SK-N-SH (cell line): Measurements from ENCODE around the gene TBCC. TPM values are rescaled to one million over a fixed set of nuclear protein-coding genes. Genes with fewer than 3 reads are reported as not detected.

Experiments used
- CTCF ChIA-PET: fragments of 300-600, 350-600 bp; formaldehyde crosslinking; extraction: SDS; loops from one replicate; lab custom pipeline; 2021; lab: Yijun Ruan, JAX
- POLR2A ChIA-PET: fragments of 350-600 bp; sonication (Branson Sonifier 250); formaldehyde crosslinking; extraction: SDS; loops from one replicate; lab custom pipeline; 2020; ENCODE audit warnings: antibody characterized with exemption, inconsistent platforms; lab: Yijun Ruan, JAX
- DNase-seq: peaks from one replicate; pipeline ENCODE4 v3.0.0; 2012
- H2AFZ ChIP-seq: fragments of 200-600 bp; sonication (generic); 2 replicates; pipeline ENCODE4 v1.8.1; 2016; ENCODE audit warnings: antibody characterized with exemption, mild to moderate bottlenecking, low read depth
- H3F3A ChIP-seq: fragments of 200-600 bp; sonication (generic); replicated peaks from 2 replicates; pipeline ENCODE3; 2016; ENCODE audit warnings: antibody characterized with exemption, mild to moderate bottlenecking; ENCODE audit not compliant: insufficient read depth
- H3K27ac ChIP-seq, 2 experiments: fragments of 200-500 bp in 1 of 2; fragments of 200-600 bp in 1 of 2; sonication (Bioruptor generic) in 1 of 2; sonication (generic), shearing (Covaris generic) in 1 of 2; 2 replicates each; pipeline versions ENCODE4 v1.5.1 to v1.6.1; 2014 to 2016; ENCODE audit warnings: low read depth in 2 of 2, inconsistent platforms in 1 of 2, low read length in 1 of 2, mild to moderate bottlenecking in 1 of 2, mixed read lengths in 1 of 2
- H3K27me3 ChIP-seq: fragments of 200-600 bp; sonication (generic), shearing (Covaris generic); 2 replicates; pipeline ENCODE4 v1.6.1; 2016; ENCODE audit warnings: mixed run types; ENCODE audit not compliant: insufficient read depth
- H3K36me3 ChIP-seq, 2 experiments: fragments of 200-500 bp in 1 of 2; fragments of 200-600 bp in 1 of 2; sonication (Bioruptor generic) in 1 of 2; sonication (generic) in 1 of 2; replicated peaks in 1 of 2; 2 replicates each; pipeline versions ENCODE3 to v1.5.1; 2014 to 2016; ENCODE audit warnings: low read length in 1 of 2, mild to moderate bottlenecking in 1 of 2; ENCODE audit not compliant: insufficient read depth in 2 of 2, control insufficient read depth in 1 of 2
- H3K4me1 ChIP-seq, 2 experiments: fragments of 200-500 bp in 1 of 2; fragments of 200-600 bp in 1 of 2; sonication (Bioruptor generic) in 1 of 2; sonication (generic), shearing (Covaris generic) in 1 of 2; 2 replicates each; pipeline versions ENCODE4 v1.5.1 to v1.6.1; 2014 to 2016; ENCODE audit warnings: low read depth in 1 of 2, low read length in 1 of 2, mixed run types in 1 of 2; ENCODE audit not compliant: insufficient read depth in 2 of 2, control insufficient read depth in 1 of 2
- H3K4me2 ChIP-seq: fragments of 200-600 bp; sonication (generic), shearing (Covaris generic); 2 replicates; pipeline ENCODE4 v1.6.1; 2017; ENCODE audit warnings: mixed run types
- H3K4me3 ChIP-seq, 2 experiments: fragments of 200-500 bp in 1 of 2; fragments of 200-600 bp in 1 of 2; sonication (Bioruptor generic) in 1 of 2; sonication (generic), shearing (Covaris generic) in 1 of 2; 2 replicates each; pipeline versions ENCODE4 v1.5.1 to v1.8.1; 2014 to 2016; ENCODE audit warnings: low read depth in 2 of 2, inconsistent platforms in 1 of 2, low read length in 1 of 2, mild to moderate bottlenecking in 1 of 2, mixed read lengths in 1 of 2, moderate library complexity in 1 of 2
- H3K79me2 ChIP-seq: fragments of 200-600 bp; sonication (generic); 2 replicates; pipeline ENCODE4 v1.8.1; 2017; ENCODE audit warnings: mild to moderate bottlenecking; ENCODE audit not compliant: insufficient read depth
- H3K9ac ChIP-seq: fragments of 200-600 bp; sonication (generic); 2 replicates; pipeline ENCODE4 v1.6.1; 2017; ENCODE audit warnings: mixed run types
- H3K9me2 ChIP-seq: fragments of 200-600 bp; sonication (generic); 2 replicates; pipeline ENCODE4 v1.6.1; 2017; ENCODE audit warnings: mixed run types
- H3K9me3 ChIP-seq: fragments of 200-600 bp; sonication (generic); 2 replicates; pipeline ENCODE4 v1.6.1; 2017; ENCODE audit warnings: mixed run types, mild to moderate bottlenecking, moderate library complexity
- H4K20me1 ChIP-seq: fragments of 200-600 bp; sonication (generic); 2 replicates; pipeline ENCODE4 v1.6.1; 2017; ENCODE audit warnings: mild to moderate bottlenecking, mixed run types; ENCODE audit not compliant: insufficient read depth
- CHD2 ChIP-seq: fragments of 150-350 bp; IDR thresholded peaks from 2 replicates; pipeline ENCODE4 v1.6.1; 2018; ENCODE audit warnings: low read length; ENCODE audit not compliant: partially characterized antibody
- EP300 ChIP-seq, 2 experiments: IDR thresholded peaks; 2 replicates each; pipeline versions ENCODE4 v1.4.0 to v1.6.1; 2012; ENCODE audit warnings: borderline replicate concordance in 1 of 2, low read depth in 1 of 2, low read length in 1 of 2
- EZH2phosphoT487 ChIP-seq: fragments of 200-600 bp; sonication (generic); IDR thresholded peaks from 2 replicates; pipeline ENCODE4 v1.6.1; 2017; ENCODE audit warnings: low read depth, mixed run types, mild to moderate bottlenecking, antibody characterized with exemption, moderate library complexity, borderline replicate concordance
- FOSL2 ChIP-seq: IDR thresholded peaks from 2 replicates; pipeline ENCODE4 v1.4.0; 2012; ENCODE audit warnings: low read depth, mild to moderate bottlenecking, moderate library complexity, borderline replicate concordance
- GATA2 ChIP-seq: sonication (generic); formaldehyde crosslinking; IDR thresholded peaks from 2 replicates; pipeline ENCODE4 v1.5.0; 2020; ENCODE audit warnings: mild to moderate bottlenecking, missing genetic modification reagents
- MAX ChIP-seq: IDR thresholded peaks from 2 replicates; pipeline ENCODE4 v1.4.0; 2012; ENCODE audit warnings: low read depth
- MEF2A ChIP-seq: IDR thresholded peaks from 2 replicates; pipeline ENCODE4 v1.4.0; 2012; ENCODE audit warnings: low read depth, borderline replicate concordance
- MXI1 ChIP-seq: IDR thresholded peaks from 2 replicates; pipeline ENCODE4 v1.6.1; 2012; ENCODE audit warnings: mild to moderate bottlenecking, low read depth, low read length, improper control_type of control experiment
- NFIC ChIP-seq: IDR thresholded peaks from 2 replicates; pipeline ENCODE4 v1.4.0; 2012; ENCODE audit warnings: borderline replicate concordance
- NRF1 ChIP-seq: IDR thresholded peaks from 2 replicates; pipeline ENCODE4 v1.6.1; 2012; ENCODE audit warnings: low read depth, mild to moderate bottlenecking, low read length
- PBX3 ChIP-seq: IDR thresholded peaks from 2 replicates; pipeline ENCODE4; 2012
- POLR2AphosphoS5 ChIP-seq: IDR thresholded peaks from 2 replicates; pipeline ENCODE4 v1.6.1; 2012; ENCODE audit warnings: low read depth, low read length
- RXRA ChIP-seq: IDR thresholded peaks from 2 replicates; pipeline ENCODE4 v1.4.0; 2012; ENCODE audit warnings: low read depth, mild to moderate bottlenecking, borderline replicate concordance
- SIN3A ChIP-seq: IDR thresholded peaks from 2 replicates; pipeline ENCODE4 v1.6.1; 2012; ENCODE audit warnings: low read depth, mild to moderate bottlenecking, low read length, moderate library complexity, borderline replicate concordance
- SMC3 ChIP-seq: IDR thresholded peaks from 2 replicates; pipeline ENCODE4 v1.6.1; 2012; ENCODE audit warnings: low read depth, low read length, improper control_type of control experiment
- TCF12 ChIP-seq: IDR thresholded peaks from 2 replicates; pipeline ENCODE4 v1.4.0; 2012
- TEAD4 ChIP-seq: IDR thresholded peaks from 2 replicates; pipeline ENCODE4 v1.4.0; 2012; ENCODE audit warnings: mild to moderate bottlenecking, borderline replicate concordance; ENCODE audit not compliant: insufficient read depth
- USF1 ChIP-seq: IDR thresholded peaks from 2 replicates; pipeline ENCODE4 v1.4.0; 2012; ENCODE audit warnings: low read depth, borderline replicate concordance
- YY1 ChIP-seq: IDR thresholded peaks from 2 replicates; pipeline ENCODE4 v1.4.0; 2012; ENCODE audit warnings: low read depth, mild to moderate bottlenecking
- WGBS: methylation state at CpG from one replicate; pipeline ENCODE4 v1.1.6; 2017; ENCODE audit warnings: low lambda C conversion rate; 5-methylcytosine and 5-hydroxymethylcytosine counted together
- polyA plus RNA-seq, 3 experiments: library from polyadenylated mRNA; depleted of rRNA; stranded (reverse); fragments of >200 nt; gene quantifications; 2 replicates each; pipeline ENCODE4 v1.2.3, GENCODE V29; 2012
- TF ChIP-seq, protein P1 (sequence below): fragments of 150-350 bp; IDR thresholded peaks from 2 replicates; pipeline ENCODE4 v1.6.1; 2017; ENCODE audit warnings: antibody characterized with exemption, low read length, low read depth, borderline replicate concordance

Gene TBCC
- polyA plus RNA-seq, 1 of the 3 experiments (the other 2 are of a cell fraction): 18.2 TPM

GRCh38 chr6:42742116-42742894, 3.6 kb downstream of the TBCC start:
- Histone ChIP-seq H3K36me3 (no peaks in the 10 kb centered on the region), H3K9ac (no peak overlapping the region), H3K4me3 (no peak overlapping the region), H3F3A (peaks cover 21% of the 10 kb centered on the region), H3K4me1 (peaks cover 15 to 21% of the 10 kb centered on the region in 2 experiments; a peak in 2 of 4 replicates), H3K9me2 (no peaks in the 10 kb centered on the region), H3K27me3 (no peaks in the 10 kb centered on the region), H4K20me1 (peaks cover 7% of the 10 kb centered on the region; the same call in 1 of the 2 replicates), H3K9me3 (no peaks in the 10 kb centered on the region), H3K4me2 (no peak overlapping the region; the same call in none of the 2 replicates), H2AFZ (0 out of 2 replicates have a peak overlapping the region, but pooled peaks have one; percentile 12), H3K27ac (peak overlapping the region; percentile 56 to 58), H3K79me2 (peaks cover 29% of the 10 kb centered on the region)
- CTCF ChIA-PET: interaction anchor here (1.1 to 2.2 kb wide), 3 partner anchors 16 to 133 kb away, joined by 3 to 19 read pairs (median 5); no protein-coding TSS in a partner anchor
- POLR2A ChIA-PET: interaction anchor here (0.6 kb wide), 1 partner anchor 670 kb away, joined by 3 read pairs; no protein-coding TSS in a partner anchor
- 39% methylated on average over 5 of the region's 5 CpGs for WGBS
- no peak for TF ChIP-seq YY1
- peak; percentile 72 for TF ChIP-seq TCF12
- peak; percentile 86 for TF ChIP-seq PBX3
- TF ChIP-seq FOSL2: peak; percentile 38; the same call in 1 of the 2 replicates
- TF ChIP-seq SMC3: no peak
- no peak for TF ChIP-seq CHD2
- DNase-seq: peak; percentile 47

GRCh38 chr6:42740725-42741124, 5.2 kb downstream of the TBCC start:
- Histone ChIP-seq H3K9me3 (no peaks in the 10 kb centered on the region), H3K27ac (no peak overlapping the region), H3K79me2 (peaks cover 28% of the 10 kb centered on the region), H3K27me3 (no peaks in the 10 kb centered on the region), H3K9me2 (no peaks in the 10 kb centered on the region), H3K4me2 (no peak overlapping the region), H3K9ac (no peak overlapping the region), H3K4me3 (no peak overlapping the region), H3K36me3 (no peaks in the 10 kb centered on the region), H3K4me1 (peaks cover 15 to 21% of the 10 kb centered on the region in 2 experiments; a peak in 2 of 4 replicates), H4K20me1 (peaks cover 7% of the 10 kb centered on the region; the same call in 1 of the 2 replicates), H3F3A (peaks cover 14% of the 10 kb centered on the region), H2AFZ (no peak overlapping the region)
- POLR2A ChIA-PET: no interaction called here
- no peak for DNase-seq
- 74% methylated on average over 3 of the region's 3 CpGs for WGBS
- CTCF ChIA-PET: interaction anchor here (2.2 kb wide), 1 partner anchor 14 kb away, joined by 19 read pairs; no protein-coding TSS in a partner anchor
- TF ChIP-seq GATA2 (no peak), RXRA (no peak), NFIC (no peak), EP300 (IDR thresholded peaks at IDR 0.05; ENCODE audit: borderline replicate concordance in 1 of 2, low read depth in 1 of 2, low read length in 1 of 2) (no peak), SIN3A (no peak), NRF1 (no peak), MXI1 (no peak), PBX3 (no peak), EZH2phosphoT487 (no peak), POLR2AphosphoS5 (no peak), TEAD4 (no peak), MAX (no peak), USF1 (no peak), MEF2A (no peak)
- TF ChIP-seq, protein P1, sequence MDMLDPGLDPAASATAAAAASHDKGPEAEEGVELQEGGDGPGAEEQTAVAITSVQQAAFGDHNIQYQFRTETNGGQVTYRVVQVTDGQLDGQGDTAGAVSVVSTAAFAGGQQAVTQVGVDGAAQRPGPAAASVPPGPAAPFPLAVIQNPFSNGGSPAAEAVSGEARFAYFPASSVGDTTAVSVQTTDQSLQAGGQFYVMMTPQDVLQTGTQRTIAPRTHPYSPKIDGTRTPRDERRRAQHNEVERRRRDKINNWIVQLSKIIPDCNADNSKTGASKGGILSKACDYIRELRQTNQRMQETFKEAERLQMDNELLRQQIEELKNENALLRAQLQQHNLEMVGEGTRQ: no peak
